Left forelimb (tissue), 1 donor: Measurements from ENCODE around the gene COL24A1.

ENCODE experiments used
- DNase-seq: peaks from one replicate; pipeline ENCODE4 v3.0.0-alpha.2; 2018; ENCODE audit warnings: low spot score

The COL24A1 gene

DNA sequence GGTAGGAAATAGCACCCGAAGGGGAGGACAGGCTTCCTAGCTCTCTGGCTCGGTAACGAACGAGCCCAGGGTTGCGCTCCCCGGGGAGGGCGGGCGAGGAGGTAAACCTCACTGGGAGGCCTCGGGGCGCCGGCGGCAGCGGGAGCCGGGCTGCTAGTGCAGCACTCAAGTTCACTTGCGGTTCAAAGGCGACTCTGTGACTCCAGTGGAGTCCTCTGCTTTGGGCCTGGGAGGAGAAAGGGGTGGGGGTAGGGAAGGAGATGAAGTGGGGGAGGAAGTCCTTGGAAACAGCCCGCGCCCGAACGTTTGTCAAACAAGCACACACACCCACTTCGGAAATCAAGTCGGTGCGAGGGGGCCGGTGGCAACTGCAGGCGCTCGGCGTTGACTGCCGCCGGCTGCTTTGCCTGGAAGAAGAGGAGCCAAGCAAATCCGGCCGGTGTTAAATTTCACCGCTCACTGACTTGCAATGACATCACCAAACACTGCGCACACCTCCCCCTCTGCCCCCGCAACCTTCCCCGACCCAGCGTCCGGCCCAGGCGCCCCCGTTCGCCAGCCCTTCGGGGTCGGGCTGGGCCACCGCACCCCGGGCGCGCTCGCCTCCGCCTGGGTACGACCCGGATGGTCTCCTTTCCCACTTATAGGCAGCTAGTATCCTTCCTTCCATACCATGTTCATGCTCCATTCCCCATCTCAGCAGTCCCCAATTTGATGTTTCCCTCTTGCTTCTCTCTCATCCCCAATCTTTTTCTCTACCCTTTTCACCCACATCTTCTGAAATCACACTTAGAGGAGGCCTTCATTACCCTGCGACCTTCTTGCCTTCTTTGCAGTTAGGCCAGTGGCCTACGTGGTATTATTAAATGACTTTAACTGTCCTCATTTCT is at the start of gene COL24A1:
Gene COL24A1, minus strand, starts transcription at position 207 of the 890 bp plus-strand sequence. CDS start 376 bp downstream, outside the sequence.
- peak; percentile 83 for DNase-seq

DNA sequence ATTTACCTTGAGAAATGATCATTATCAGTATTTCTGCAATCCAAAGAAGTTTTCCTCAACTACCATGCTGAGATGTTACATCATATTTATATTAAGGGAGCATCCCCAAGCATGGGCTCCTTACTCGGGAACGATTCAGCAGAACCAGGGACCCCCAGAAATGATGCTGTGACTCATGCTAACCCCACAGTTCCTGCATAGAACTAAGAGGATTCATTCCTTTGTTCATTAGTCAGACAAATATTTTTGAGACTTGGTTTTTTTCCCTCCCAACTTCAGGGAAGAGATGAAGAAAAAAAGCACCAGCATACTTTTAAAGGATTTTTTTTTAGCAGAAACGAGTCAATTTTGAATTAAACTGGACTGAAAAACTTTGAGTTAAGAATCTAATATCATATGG is 49.2 kb upstream of the COL24A1 start:
- DNase-seq = no peak

GRCh38 chr1:86202552-86203340 is 46.2 kb upstream of the COL24A1 start:
- no peak for DNase-seq

GRCh38 chr1:86201311-86201710 is 44.7 kb upstream of the COL24A1 start:
- no peak for DNase-seq

- no peak for DNase-seq
These were observed 44.3 kb upstream of the COL24A1 start for GRCh38 chr1:86200901-86201300.

- DNase-seq = no peak
These were observed 40.8 kb upstream of the COL24A1 start for GRCh38 chr1:86197206-86197855.

GRCh38 chr1:86195281-86195680 is 38.7 kb upstream of the COL24A1 start:
- no peak for DNase-seq

DNA sequence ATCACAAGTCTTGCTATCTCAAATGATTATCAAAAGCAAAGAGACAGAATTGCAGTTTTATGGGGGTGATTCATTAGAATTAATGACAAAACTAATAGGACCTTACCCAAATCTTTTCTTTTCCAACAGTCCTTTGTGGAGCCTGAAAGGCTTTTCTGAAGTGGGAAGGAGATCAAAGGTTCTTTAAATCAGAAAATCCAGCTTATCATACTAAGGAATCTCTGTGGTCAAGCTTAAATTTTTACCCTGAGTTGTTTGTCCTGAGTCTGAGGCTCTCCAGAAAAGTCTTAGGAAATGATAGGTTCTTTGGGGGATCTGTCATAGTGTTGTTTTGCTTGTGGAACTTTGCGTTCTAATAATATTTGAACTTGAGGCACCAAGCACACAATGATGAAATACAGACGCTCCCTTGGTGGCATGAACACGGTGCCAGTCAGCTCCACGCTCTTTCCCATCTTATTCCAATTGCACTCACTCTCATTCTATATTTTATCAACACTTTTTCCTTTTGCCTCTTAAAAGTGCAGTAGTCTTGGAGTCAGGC is 38.0 kb upstream of the COL24A1 start:
- DNase-seq = no peak

DNA sequence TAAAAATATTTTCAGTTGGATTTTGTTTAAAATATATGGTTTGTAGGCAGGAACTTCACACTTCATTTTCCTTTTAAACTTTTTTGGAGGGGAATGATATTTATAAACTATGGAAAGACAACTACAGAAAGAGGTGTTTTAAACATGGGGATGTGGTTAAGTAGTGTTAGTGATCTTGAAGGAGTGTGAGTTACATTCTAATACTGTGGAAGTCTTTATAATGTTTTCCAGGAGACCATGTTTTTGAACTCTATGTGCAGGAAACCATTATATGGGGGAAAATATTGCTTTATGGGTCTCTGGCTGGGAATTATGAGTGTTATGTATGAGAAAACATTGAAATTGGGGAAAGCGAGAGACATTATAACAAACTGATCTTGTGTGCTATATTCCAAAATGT is 35.8 kb upstream of the COL24A1 start:
- no peak for DNase-seq

GRCh38 chr1:86191958-86192357 is 35.4 kb upstream of the COL24A1 start:
- no peak for DNase-seq

DNA sequence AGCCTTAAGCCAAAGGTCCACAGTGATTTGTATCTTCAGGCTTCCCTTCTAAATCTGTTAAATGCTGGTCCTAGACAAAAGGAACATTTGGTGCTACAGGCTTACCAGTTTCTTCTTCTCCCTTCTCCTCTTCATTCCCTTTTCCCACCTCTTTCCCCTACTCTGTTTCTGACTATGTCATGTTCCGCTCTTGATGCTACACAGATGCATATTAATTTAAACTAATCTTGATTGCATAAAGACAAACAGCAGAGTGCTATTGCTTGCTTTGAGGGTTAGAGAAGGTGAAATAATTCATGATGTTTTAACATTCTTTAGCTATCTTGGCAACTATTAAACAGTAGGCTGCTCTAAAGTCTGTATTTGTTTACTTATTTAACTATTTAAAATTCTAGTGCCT is 34.3 kb upstream of the COL24A1 start:
- DNase-seq = no peak

DNA sequence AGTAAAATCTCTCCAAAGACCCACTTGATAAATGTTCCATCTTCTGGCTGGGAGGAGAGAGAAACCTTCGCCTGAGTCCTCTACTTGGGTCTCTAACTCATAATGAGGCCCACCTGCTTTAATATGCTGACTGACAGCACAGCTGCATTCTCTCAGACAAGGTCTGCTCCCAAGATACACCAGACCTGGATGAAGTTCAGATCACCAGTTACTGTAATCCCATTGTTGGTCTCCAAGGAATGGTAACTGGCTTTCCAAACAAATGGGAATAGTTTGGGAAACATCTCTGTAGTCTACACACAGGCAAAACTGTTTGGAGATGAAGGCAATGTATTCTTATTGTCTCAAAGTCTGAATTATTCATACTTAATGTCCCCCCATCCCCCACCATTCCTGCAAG is 27.9 kb upstream of the COL24A1 start:
- DNase-seq = no peak

GRCh38 chr1:86183810-86184209 is 27.2 kb upstream of the COL24A1 start:
- no peak for DNase-seq

- no peak for DNase-seq
These were observed 19.7 kb upstream of the COL24A1 start for GRCh38 chr1:86176226-86176625.

GRCh38 chr1:86175756-86176155 is 19.2 kb upstream of the COL24A1 start:
- no peak for DNase-seq

- no peak for DNase-seq
These were observed 13.1 kb upstream of the COL24A1 start for GRCh38 chr1:86169625-86170024.

DNA sequence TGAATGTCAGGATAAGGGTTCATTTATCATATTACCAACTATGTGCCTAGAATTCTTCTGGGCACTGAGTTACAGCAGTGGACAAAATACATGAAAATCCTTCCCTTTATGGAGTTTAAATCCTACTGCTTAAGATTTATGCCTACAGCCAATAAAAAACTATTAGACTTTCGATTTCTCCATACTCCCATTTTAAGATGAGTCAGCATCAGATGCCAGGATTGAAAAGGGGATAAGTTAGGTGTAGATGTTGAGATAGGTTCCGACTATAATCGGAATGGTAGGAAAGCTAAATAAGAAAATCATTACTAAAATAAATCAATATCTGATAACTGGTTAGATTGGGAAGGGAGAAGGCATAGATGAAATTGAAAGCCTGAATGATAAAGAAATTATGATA is 3.2 kb upstream of the COL24A1 start:
- no peak for DNase-seq

- DNase-seq = peak; percentile 70
These were observed 586 bp downstream of the COL24A1 start for GRCh38 chr1:86155807-86156565.

GRCh38 chr1:86155051-86155806 is 1.3 kb downstream of the COL24A1 start:
- peak; percentile 78 for DNase-seq

DNA sequence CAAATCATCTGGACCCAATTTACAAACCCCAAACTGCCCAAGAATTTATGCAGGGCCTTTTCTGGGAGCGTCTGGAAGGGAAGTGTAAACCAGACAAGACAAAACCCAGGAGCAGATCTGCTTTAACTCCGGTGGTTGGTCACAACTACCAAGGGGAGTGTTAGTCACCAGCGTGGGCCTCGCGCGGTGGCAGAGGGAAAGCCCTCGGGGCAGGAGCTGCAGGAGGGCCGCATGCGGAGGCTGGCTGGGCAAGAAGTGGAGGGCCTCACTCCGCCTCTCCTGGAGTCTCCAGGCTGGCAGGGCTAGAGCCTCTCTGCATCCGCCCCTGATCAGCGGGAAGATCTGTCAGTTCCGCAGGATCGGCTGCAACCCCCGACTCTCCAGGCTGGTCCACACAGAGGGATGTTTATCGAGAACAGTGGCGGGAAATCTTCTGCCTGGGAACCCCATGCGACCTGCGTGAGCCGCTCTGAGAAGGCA is 2.0 kb downstream of the COL24A1 start:
- DNase-seq = peak; percentile 67

DNA sequence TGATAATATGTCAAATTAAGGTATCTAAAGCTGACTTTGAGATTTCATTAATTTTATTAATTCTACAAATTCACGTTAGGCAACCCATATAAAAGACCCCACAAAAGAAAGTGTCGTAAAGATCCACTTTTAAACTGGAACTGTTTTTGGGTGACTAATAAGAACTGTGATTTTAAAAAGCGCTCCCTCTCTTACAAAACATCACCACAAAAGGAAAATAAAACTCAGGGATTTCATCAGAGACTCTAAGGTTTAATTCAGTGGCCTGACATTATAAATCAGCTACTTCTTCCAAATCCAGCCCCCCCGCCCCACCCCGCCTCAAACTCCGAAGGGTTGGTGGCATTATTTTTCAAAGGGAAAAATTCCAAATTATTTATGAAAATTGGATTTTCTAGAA is 2.7 kb downstream of the COL24A1 start:
- no peak for DNase-seq
